HEK293T (cell line): ENCODE data around the gene MTRF1.
"Not testable (repeated sequence)": the region's sequence is repeated elsewhere in the genome, so short reads cannot be mapped to it uniquely, and the experiment has no call there.

ENCODE experiments used
- CTCF ChIA-PET: fragments of 350-600 bp; formaldehyde crosslinking; extraction: SDS; loops from one replicate; lab custom pipeline; 2021; ENCODE audit warnings: antibody characterized with exemption, inconsistent platforms; lab: Yijun Ruan, JAX
- POLR2A ChIA-PET: fragments of 350-600 bp; formaldehyde crosslinking; extraction: SDS; loops from one replicate; lab custom pipeline; 2020; ENCODE audit warnings: antibody characterized with exemption, inconsistent platforms; lab: Yijun Ruan, JAX
- DNase-seq: peaks from one replicate; pipeline ENCODE4 v3.0.0; 2012; ENCODE audit warnings: mixed read lengths; ENCODE audit errors: extremely low spot score
- ARNT ChIP-seq: fragments of 450-650 bp; IDR thresholded peaks from 2 replicates; pipeline ENCODE4 v1.6.1; 2017; ENCODE audit warnings: mild to moderate bottlenecking
- BHLHE40 ChIP-seq: fragments of 450-650 bp; IDR thresholded peaks from 2 replicates; pipeline ENCODE4 v1.6.1; 2016; ENCODE audit warnings: mild to moderate bottlenecking, moderate library complexity, borderline replicate concordance
- CTBP1 ChIP-seq: fragments of 450-650 bp; IDR thresholded peaks from 2 replicates; pipeline ENCODE4 v1.6.1; 2016; ENCODE audit warnings: borderline replicate concordance
- ELF4 ChIP-seq: fragments of 450-650 bp; IDR thresholded peaks from 2 replicates; pipeline ENCODE4 v1.6.1; 2017; ENCODE audit warnings: antibody characterized with exemption
- FOXA1 ChIP-seq: fragments of 450-650 bp; IDR thresholded peaks from 2 replicates; pipeline ENCODE4 v1.6.1; 2016; ENCODE audit warnings: mild to moderate bottlenecking
- FOXK2 ChIP-seq: fragments of 450-650 bp; IDR thresholded peaks from 2 replicates; pipeline ENCODE4 v1.6.1; 2016; ENCODE audit warnings: mild to moderate bottlenecking
- FOXM1 ChIP-seq: fragments of 450-650 bp; IDR thresholded peaks from 2 replicates; pipeline ENCODE4 v1.6.1; 2017; ENCODE audit warnings: mild to moderate bottlenecking, borderline replicate concordance
- HDGF ChIP-seq: fragments of 450-650 bp; IDR thresholded peaks from 2 replicates; pipeline ENCODE4 v1.6.1; 2017; ENCODE audit warnings: antibody characterized with exemption, borderline replicate concordance
- L3MBTL2 ChIP-seq: fragments of 450-650 bp; conservative IDR thresholded peaks from 2 replicates; pipeline ENCODE4 v1.6.1; 2016; ENCODE audit warnings: mild to moderate bottlenecking
- LEF1 ChIP-seq: fragments of 450-650 bp; IDR thresholded peaks from 2 replicates; pipeline ENCODE4 v1.6.1; 2017; ENCODE audit warnings: mild to moderate bottlenecking, borderline replicate concordance
- NFRKB ChIP-seq: fragments of 450-650 bp; IDR thresholded peaks from 2 replicates; pipeline ENCODE4 v1.6.1; 2016; ENCODE audit warnings: mild to moderate bottlenecking, moderate library complexity
- PKNOX1 ChIP-seq: fragments of 450-650 bp; IDR thresholded peaks from 2 replicates; pipeline ENCODE4 v1.6.1; 2016
- SP1 ChIP-seq: fragments of 450-650 bp; IDR thresholded peaks from 2 replicates; pipeline ENCODE4 v1.6.1; 2017
- SUZ12 ChIP-seq: fragments of 450-650 bp; IDR thresholded peaks from 2 replicates; pipeline ENCODE4 v1.6.1; 2016; ENCODE audit warnings: mild to moderate bottlenecking
- TARDBP ChIP-seq: fragments of 450-650 bp; IDR thresholded peaks from 2 replicates; pipeline ENCODE4 v1.6.1; 2016
- ZNF384 ChIP-seq: fragments of 450-650 bp; IDR thresholded peaks from 2 replicates; pipeline ENCODE4 v1.6.1; 2016

Gene MTRF1

GRCh38 chr13:41286370-41286769 lies 23.0 kb upstream of the MTRF1 start:
- ChIA-PET CTCF (no interaction called here), POLR2A (no interaction called here)
- no peak for DNase-seq
- TF ChIP-seq BHLHE40 = no peak
- no peak for TF ChIP-seq ELF4
- TF ChIP-seq FOXK2 = no peak
- TF ChIP-seq CTBP1 = no peak
- no peak for TF ChIP-seq L3MBTL2

- no peak for DNase-seq
- ChIA-PET CTCF (no interaction called here), POLR2A (no interaction called here)
- TF ChIP-seq ZNF384 = no peak
- no peak for TF ChIP-seq FOXK2
- no peak for TF ChIP-seq NFRKB
- no peak for TF ChIP-seq PKNOX1
- no peak for TF ChIP-seq SUZ12
- no peak for TF ChIP-seq FOXA1
- TF ChIP-seq TARDBP = no peak
- TF ChIP-seq L3MBTL2 = no peak
- TF ChIP-seq BHLHE40 = no peak
- TF ChIP-seq HDGF = no peak
- TF ChIP-seq ARNT = no peak
- TF ChIP-seq LEF1 = no peak
- TF ChIP-seq FOXM1 = no peak
- no peak for TF ChIP-seq CTBP1
These were observed 21.3 kb upstream of the MTRF1 start for GRCh38 chr13:41284512-41285288.

- POLR2A ChIA-PET = no interaction called here
- CTCF ChIA-PET = no interaction called here
- no peak for DNase-seq
- no peak for TF ChIP-seq L3MBTL2
- TF ChIP-seq ARNT = no peak
- no peak for TF ChIP-seq NFRKB
- TF ChIP-seq PKNOX1 = no peak
- TF ChIP-seq SUZ12 = no peak
- TF ChIP-seq ELF4 = no peak
- TF ChIP-seq ZNF384 = no peak
- TF ChIP-seq FOXK2 = no peak
- no peak for TF ChIP-seq CTBP1
- TF ChIP-seq TARDBP = no peak
These were observed 18.8 kb upstream of the MTRF1 start for GRCh38 chr13:41282129-41282571.

GRCh38 chr13:41279156-41279555 lies 15.8 kb upstream of the MTRF1 start:
- CTCF ChIA-PET, DNase-seq, POLR2A ChIA-PET: not testable (repeated sequence)

GRCh38 chr13:41276824-41277223 lies 13.4 kb upstream of the MTRF1 start:
- ChIA-PET CTCF (no interaction called here), POLR2A (no interaction called here)
- TF ChIP-seq LEF1 (no peak), PKNOX1 (no peak), ARNT (no peak), SP1 (no peak), ZNF384 (no peak), ELF4 (no peak), FOXK2 (no peak), SUZ12 (no peak), CTBP1 (no peak), FOXA1 (no peak), TARDBP (no peak), NFRKB (no peak), HDGF (no peak), FOXM1 (no peak), L3MBTL2 (no peak), BHLHE40 (no peak)
- DNase-seq = no peak

GRCh38 chr13:41274881-41275280 lies 11.5 kb upstream of the MTRF1 start:
- TF ChIP-seq FOXK2 (no peak), SUZ12 (no peak), TARDBP (no peak), ELF4 (no peak), SP1 (no peak), FOXM1 (no peak), PKNOX1 (no peak), HDGF (no peak)
- POLR2A ChIA-PET = no interaction called here
- no peak for DNase-seq
- CTCF ChIA-PET = no interaction called here
